Stomach (tissue), 9 donors: ENCODE data around the gene FAM111A. TPM values are rescaled to one million over a fixed set of nuclear protein-coding genes. Genes with fewer than 3 reads are reported as not detected.

ENCODE experiments used
- DNase-seq, 2 donors: peaks; one replicate each; pipeline versions ENCODE4 v3.0.0 to v3.0.0-alpha.2; 2013 to 2019
- H3K27ac ChIP-seq, 5 donors: fragments of 200-600 bp in 4 of 5; sonication (generic) in 4 of 5; one replicate each; pipeline ENCODE4 v1.5.1; 2013 to 2019; ENCODE audit warnings: mild to moderate bottlenecking in 1 of 5, moderate library complexity in 1 of 5
- H3K27me3 ChIP-seq, 3 donors: fragments of 200-600 bp; sonication (generic); one replicate each; pipeline ENCODE4 v1.5.1; 2017 to 2019; ENCODE audit warnings: mixed run types in 1 of 3
- H3K36me3 ChIP-seq, 4 donors: fragments of 200-600 bp; sonication (generic); 1 replicate in 3 of 4; 2 replicates in 1 of 4; pipeline ENCODE4 v1.5.1; 2016 to 2019
- H3K4me1 ChIP-seq, 4 donors: fragments of 200-600 bp; sonication (generic); one replicate each; pipeline ENCODE4 v1.5.1; 2016 to 2019
- H3K4me3 ChIP-seq, 4 donors: fragments of 200-600 bp; sonication (generic) in 3 of 4; one replicate each; pipeline ENCODE4 v1.5.1; 2016 to 2019; ENCODE audit warnings: mild to moderate bottlenecking in 1 of 4
- H3K9me3 ChIP-seq, 4 donors: fragments of 200-600 bp; sonication (generic); one replicate each; pipeline ENCODE4 v1.5.1; 2016 to 2019
- EP300 ChIP-seq: sonication (generic); formaldehyde crosslinking; IDR thresholded peaks from one replicate; pipeline ENCODE4 v1.6.1; 2017; ENCODE audit warnings: antibody characterized with exemption
- POLR2A ChIP-seq, 4 donors: fragments of 450-650 bp; IDR thresholded peaks; one replicate each; pipeline ENCODE4 v1.6.1; 2016; ENCODE audit warnings: antibody characterized with exemption in 4 of 4, control low read depth in 2 of 4, mild to moderate bottlenecking in 1 of 4, moderate library complexity in 1 of 4
- POLR2AphosphoS5 ChIP-seq, 3 donors: sonication (generic); formaldehyde crosslinking; IDR thresholded peaks; one replicate each; pipeline ENCODE4 v1.6.1; 2016; ENCODE audit warnings: antibody characterized with exemption in 3 of 3
- WGBS, 5 donors: extraction: QIAGEN DNeasy Blood & Tissue Kit in 3 of 5; methylation state at CpG; one replicate each; pipeline versions ENCODE4 v1.1.5 to v1.1.7; 2013 to 2018; 5-methylcytosine and 5-hydroxymethylcytosine counted together
- intact Hi-C: fragments of 100-400 bp; cut with DNase I; formaldehyde crosslinking; loops from one replicate; pipeline ENCODE4 v1.15.1; 2023; ENCODE audit warnings: low total_unique reads
- polyA plus RNA-seq, 3 donors: library from polyadenylated mRNA; stranded (reverse); fragments of 200-250 nt; gene quantifications; one replicate each; pipeline ENCODE4 v1.2.3, GENCODE V29; 2013
- total RNA-seq, 5 donors: library from RNA; depleted of rRNA; stranded (reverse); fragments of >200 nt; gene quantifications; one replicate each; pipeline versions ENCODE4 v1.1.0 to v1.2.3, GENCODE V29; 2014 to 2016
- TF ChIP-seq, protein P1 (sequence below), 7 experiments: fragments of 450-650 bp in 4 of 7; fragments of 200-600 bp in 3 of 7; sonication (generic) in 3 of 7; IDR thresholded peaks; one replicate each; pipeline ENCODE4 v1.5.1; 2016 to 2019; ENCODE audit warnings: antibody characterized with exemption in 7 of 7, control low read depth in 2 of 7, mild to moderate bottlenecking in 1 of 7
- donor health status: healthy with polysubstance abuse.
- donor health status: Bipolar disorder and iron deficiency.
- donor health status: healthy.

The FAM111A gene
- total and polyA plus RNA-seq, 8 donors: 8.9 to 78.2 (median 29.7) TPM

DNA sequence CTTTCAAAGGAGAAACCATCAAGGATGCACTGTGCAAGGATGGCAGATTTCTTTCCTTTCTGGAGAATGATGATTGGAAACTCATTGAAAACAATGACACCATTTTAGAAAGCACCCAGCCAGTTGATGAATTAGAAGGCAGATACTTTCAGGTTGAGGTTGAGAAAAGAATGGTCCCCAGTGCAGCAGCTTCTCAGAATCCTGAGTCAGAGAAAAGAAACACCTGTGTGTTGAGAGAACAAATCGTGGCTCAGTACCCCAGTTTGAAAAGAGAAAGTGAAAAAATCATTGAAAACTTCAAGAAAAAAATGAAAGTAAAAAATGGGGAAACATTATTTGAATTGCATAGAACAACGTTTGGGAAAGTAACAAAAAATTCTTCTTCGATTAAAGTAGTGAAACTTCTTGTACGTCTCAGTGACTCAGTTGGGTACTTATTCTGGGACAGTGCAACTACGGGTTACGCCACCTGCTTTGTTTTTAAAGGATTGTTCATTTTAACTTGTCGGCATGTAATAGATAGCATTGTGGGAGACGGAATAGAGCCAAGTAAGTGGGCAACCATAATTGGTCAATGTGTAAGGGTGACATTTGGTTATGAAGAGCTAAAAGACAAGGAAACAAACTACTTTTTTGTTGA lies 9.8 kb downstream of the FAM111A start:
- WGBS, 5 donors: 85 to 91% (median 88%) methylated on average over 8 of the region's 8 CpGs
- Histone ChIP-seq H3K27me3 (no peaks in the 10 kb centered on the region), H3K9me3 (no peaks in the 10 kb centered on the region), H3K4me1 (peaks cover 0 to 1% (median 0%) of the 10 kb centered on the region in 4 donors), H3K27ac (no peak overlapping the region), H3K4me3 (no peak overlapping the region), H3K36me3 (peaks cover 0 to 42% (median 27%) of the 10 kb centered on the region in 4 donors)
- TF ChIP-seq, protein P1, sequence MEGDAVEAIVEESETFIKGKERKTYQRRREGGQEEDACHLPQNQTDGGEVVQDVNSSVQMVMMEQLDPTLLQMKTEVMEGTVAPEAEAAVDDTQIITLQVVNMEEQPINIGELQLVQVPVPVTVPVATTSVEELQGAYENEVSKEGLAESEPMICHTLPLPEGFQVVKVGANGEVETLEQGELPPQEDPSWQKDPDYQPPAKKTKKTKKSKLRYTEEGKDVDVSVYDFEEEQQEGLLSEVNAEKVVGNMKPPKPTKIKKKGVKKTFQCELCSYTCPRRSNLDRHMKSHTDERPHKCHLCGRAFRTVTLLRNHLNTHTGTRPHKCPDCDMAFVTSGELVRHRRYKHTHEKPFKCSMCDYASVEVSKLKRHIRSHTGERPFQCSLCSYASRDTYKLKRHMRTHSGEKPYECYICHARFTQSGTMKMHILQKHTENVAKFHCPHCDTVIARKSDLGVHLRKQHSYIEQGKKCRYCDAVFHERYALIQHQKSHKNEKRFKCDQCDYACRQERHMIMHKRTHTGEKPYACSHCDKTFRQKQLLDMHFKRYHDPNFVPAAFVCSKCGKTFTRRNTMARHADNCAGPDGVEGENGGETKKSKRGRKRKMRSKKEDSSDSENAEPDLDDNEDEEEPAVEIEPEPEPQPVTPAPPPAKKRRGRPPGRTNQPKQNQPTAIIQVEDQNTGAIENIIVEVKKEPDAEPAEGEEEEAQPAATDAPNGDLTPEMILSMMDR (IDR thresholded peaks at IDR 0.05): no peak
- no peak for TF ChIP-seq POLR2A (IDR thresholded peaks at IDR 0.05)
- TF ChIP-seq EP300: no peak
- TF ChIP-seq POLR2AphosphoS5 (IDR thresholded peaks at IDR 0.05): no peak
- intact Hi-C loops: loop anchor here (10.0 kb wide), 1 partner anchor 48 kb away; the partner anchor contains the start of gene FAM111B
- DNase-seq: no peak

DNA sequence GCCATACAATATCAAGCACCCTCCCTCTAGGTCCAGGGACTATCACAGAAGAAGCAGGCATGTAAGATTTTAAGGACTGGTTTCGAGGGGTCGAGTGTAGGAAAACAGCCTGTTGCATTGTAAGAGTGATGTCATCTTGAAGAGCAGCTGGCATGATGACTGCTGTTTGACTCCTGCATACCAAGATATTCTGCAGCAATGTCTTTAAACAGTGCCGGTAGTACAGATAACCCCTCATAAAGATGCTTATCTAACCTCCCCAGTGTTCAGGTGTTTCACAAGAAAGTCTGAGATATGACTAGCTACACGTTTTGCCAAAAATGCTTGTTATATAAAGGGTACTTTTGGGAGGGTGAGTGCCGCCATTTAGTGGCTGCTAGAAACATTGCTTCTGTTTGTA lies 12.0 kb downstream of the FAM111A start:
- Histone ChIP-seq H3K36me3 (peaks cover 0 to 27% (median 18%) of the 10 kb centered on the region in 4 donors), H3K9me3 (no peaks in the 10 kb centered on the region), H3K27ac (no peak overlapping the region), H3K4me3 (no peak overlapping the region), H3K27me3 (no peaks in the 10 kb centered on the region), H3K4me1 (peaks cover 0 to 5% (median 2%) of the 10 kb centered on the region in 4 donors)
- 66 to 84% (median 74%) methylated on average over 5 of the region's 5 CpGs for WGBS, 5 donors
- intact Hi-C loops: loop anchor here (10.0 kb wide), 1 partner anchor 50 kb away; the partner anchor contains the start of gene FAM111B
- DNase-seq: no peak
- TF ChIP-seq EP300: no peak

DNA sequence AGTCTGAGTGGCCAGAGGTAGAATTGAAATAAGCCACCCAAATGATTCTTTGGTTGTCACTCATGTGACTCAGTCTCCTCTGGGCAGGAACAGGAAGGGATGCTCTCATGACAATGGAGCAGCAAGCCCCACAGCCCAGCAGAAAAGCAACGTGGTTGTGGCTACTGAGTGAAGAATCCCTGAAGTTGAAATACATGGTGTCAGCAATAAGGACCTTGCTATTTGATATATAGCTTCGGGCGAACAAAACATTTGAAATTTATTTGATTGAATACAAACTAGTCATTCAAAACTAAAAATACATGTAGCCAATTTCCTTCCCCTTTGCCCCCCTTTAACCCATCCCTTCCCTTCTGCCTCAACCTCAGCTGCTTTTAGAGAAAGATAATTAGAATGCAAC lies 14.8 kb downstream of the FAM111A start:
- no peak for TF ChIP-seq EP300
- TF ChIP-seq, protein P1 (IDR thresholded peaks at IDR 0.05): no peak
- no peak for TF ChIP-seq POLR2A (IDR thresholded peaks at IDR 0.05)
- no peak for TF ChIP-seq POLR2AphosphoS5 (IDR thresholded peaks at IDR 0.05)
- peaks cover 0 to 6% (median 2%) of the 10 kb centered on the region in 4 donors for H3K36me3 ChIP-seq
- intact Hi-C loops: loop anchor here (10.0 kb wide), 1 partner anchor 53 kb away; the partner anchor contains the start of gene FAM111B
- H3K4me1 ChIP-seq: peaks cover 0 to 5% (median 2%) of the 10 kb centered on the region in 4 donors
- H3K9me3 ChIP-seq: no peaks in the 10 kb centered on the region
- H3K4me3 ChIP-seq: no peak overlapping the region
- no peak overlapping the region for H3K27ac ChIP-seq
- WGBS, 5 donors: 53 to 75% (median 66%) methylated on average over 3 of the region's 3 CpGs
- no peak for DNase-seq
- H3K27me3 ChIP-seq: peaks cover 0 to 6% (median 0%) of the 10 kb centered on the region in 3 donors

DNA sequence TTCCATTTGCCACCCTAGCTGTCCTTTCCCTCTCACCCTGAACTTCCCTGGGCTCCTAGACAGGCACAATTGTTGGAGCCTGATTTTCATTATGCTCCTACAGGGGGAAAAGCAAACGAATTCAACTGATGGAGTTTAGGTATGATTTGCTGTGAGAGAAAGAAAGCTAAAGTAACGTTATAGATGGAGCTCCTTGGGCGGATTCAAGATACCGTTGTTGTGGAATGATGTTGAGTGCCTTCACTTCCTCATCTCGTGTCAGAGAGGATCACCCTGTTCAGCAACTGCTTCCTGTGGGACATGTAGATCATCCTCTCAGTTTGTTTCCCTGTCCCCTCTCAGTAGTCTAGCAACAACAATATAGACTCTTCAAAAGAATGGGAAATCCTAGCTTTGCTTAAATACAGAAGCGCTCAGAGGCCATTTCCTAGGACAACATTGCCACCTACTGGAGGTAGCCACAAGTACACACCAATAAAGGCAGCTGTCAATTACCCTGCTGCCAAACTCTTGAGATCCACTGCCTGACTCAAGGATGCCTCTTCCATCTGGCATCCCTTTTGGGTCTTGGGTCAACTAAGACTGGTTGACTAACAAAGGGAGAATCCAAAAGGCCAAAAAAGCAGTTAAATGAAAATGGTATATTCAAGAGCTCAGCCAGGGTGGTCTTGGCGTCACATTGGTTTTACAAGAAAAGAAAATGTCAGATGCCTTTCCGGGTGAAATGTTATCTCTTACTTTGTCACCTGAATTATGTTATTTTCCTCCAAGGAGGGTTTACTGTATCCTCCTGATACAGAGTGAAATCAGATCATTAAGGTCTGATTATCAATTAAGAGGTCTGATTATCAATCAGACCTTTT lies 15.8 kb downstream of the FAM111A start:
- no peak overlapping the region for H3K27ac ChIP-seq
- H3K36me3 ChIP-seq: no peaks in the 10 kb centered on the region
- 31 to 40% (median 32%) methylated on average over 8 of the region's 8 CpGs for WGBS, 5 donors
- peaks cover 0 to 6% (median 0%) of the 10 kb centered on the region in 3 donors for H3K27me3 ChIP-seq
- peaks cover 0 to 5% (median 2%) of the 10 kb centered on the region in 4 donors for H3K4me1 ChIP-seq
- intact Hi-C loops: loop anchor here (10.0 kb wide), 1 partner anchor 54 kb away; the partner anchor contains the start of gene FAM111B
- peak; percentile 58 to 91 for DNase-seq
- H3K9me3 ChIP-seq: no peaks in the 10 kb centered on the region
- H3K4me3 ChIP-seq: no peak overlapping the region
- TF ChIP-seq EP300: no peak
- TF ChIP-seq, protein P1 (IDR thresholded peaks at IDR 0.05): peak in 5 of 7 experiments; percentile 66 to 84 (median 74)
